HepG2 (cell line): ENCODE data around the gene TSPAN18. TPM values are rescaled to one million over a fixed set of nuclear protein-coding genes. Genes with fewer than 3 reads are reported as not detected.

Experiments
- ATAC-seq: fragments of 200-7000 bp; cut with Tn5 transposase; 3 replicates; pipeline ENCODE4 v1.9.1; 2020; ENCODE audit warnings: mild to moderate bottlenecking, moderate library complexity
- BruUV-seq: library from RNA; stranded (reverse); fragments of 400-500 nt; replicated peaks from 2 replicates; lab custom pipeline; 2021; lab: Mats Ljungman, UMichigan
- CTCF ChIA-PET: fragments of 300-600 bp; formaldehyde crosslinking; extraction: SDS; loops from one replicate; lab custom pipeline; 2021; ENCODE audit warnings: low total read pairs, inconsistent platforms, low intra/inter-chr PET ratio; lab: Yijun Ruan, JAX
- POLR2A ChIA-PET: fragments of 350-600 bp; sonication (Branson Sonifier 250); formaldehyde crosslinking; loops from one replicate; lab custom pipeline; 2020; ENCODE audit warnings: antibody characterized with exemption, inconsistent platforms; lab: Yijun Ruan, JAX
- DNase-seq: peaks from one replicate; pipeline ENCODE4 v3.0.0-alpha.2; 2015; ENCODE audit warnings: low spot score
- FAIRE-seq: peaks from 3 replicates; lab custom pipeline; 2011; peaks lifted over from hg19 to GRCh38; lab: Jason Lieb, UNC
- H2AFZ ChIP-seq: one replicate; pipeline ENCODE4 v1.6.1; 2011; ENCODE audit warnings: low read length, inconsistent platforms
- H3K27ac ChIP-seq: fragments of 300-600 bp; 3 replicates; pipeline ENCODE4 v1.8.0; 2011; ENCODE audit warnings: mixed run types, mild to moderate bottlenecking, mixed read lengths, low read length, inconsistent platforms; ENCODE audit not compliant: insufficient read depth; ENCODE audit errors: extremely low read length
- H3K27me3 ChIP-seq, 2 experiments: fragments of 200-600 bp in 1 of 2; 2 replicates in 1 of 2; 3 replicates in 1 of 2; pipeline versions ENCODE4 v1.6.0 to v1.8.0; 2011; ENCODE audit warnings: low read length in 2 of 2, mild to moderate bottlenecking in 2 of 2, moderate library complexity in 2 of 2, inconsistent platforms in 1 of 2; ENCODE audit not compliant: insufficient read depth in 2 of 2, control insufficient read depth in 1 of 2
- H3K36me3 ChIP-seq, 2 experiments: fragments of 200-600 bp in 1 of 2; replicated peaks in 1 of 2; 2 replicates in 1 of 2; 3 replicates in 1 of 2; pipeline versions ENCODE4 v1.5.1 to v1.8.0; 2011; ENCODE audit warnings: low read length in 2 of 2, inconsistent platforms in 1 of 2; ENCODE audit not compliant: insufficient read depth in 2 of 2, control insufficient read depth in 1 of 2
- H3K4me1 ChIP-seq: 2 replicates; pipeline ENCODE4 v1.5.1; 2012; ENCODE audit warnings: low read length, inconsistent platforms; ENCODE audit not compliant: insufficient read depth
- H3K4me2 ChIP-seq: 2 replicates; pipeline ENCODE4 v1.6.0; 2011; ENCODE audit warnings: low read depth, low read length, inconsistent platforms
- H3K4me3 ChIP-seq, 3 experiments: fragments of 200-600 bp in 1 of 3; sonication (generic), shearing (Covaris generic) in 1 of 3; replicated peaks in 1 of 3; 2 replicates each; pipeline ENCODE4 v1.5.1; 2011 to 2016; ENCODE audit warnings: low read length in 3 of 3, inconsistent platforms in 2 of 3, low read depth in 2 of 3, mild to moderate bottlenecking in 2 of 3, control low read depth in 1 of 3, mixed read lengths in 1 of 3; ENCODE audit not compliant: insufficient read depth in 1 of 3
- H3K79me2 ChIP-seq: one replicate; pipeline ENCODE4 v1.6.1; 2011; ENCODE audit warnings: low read length, inconsistent platforms; ENCODE audit not compliant: insufficient read depth
- H3K9ac ChIP-seq: 2 replicates; pipeline ENCODE4 v1.6.0; 2011; ENCODE audit warnings: mild to moderate bottlenecking, low read depth, low read length, inconsistent platforms; ENCODE audit not compliant: insufficient read depth
- H3K9me3 ChIP-seq: 2 replicates; pipeline ENCODE4 v1.5.1; 2012; ENCODE audit warnings: mild to moderate bottlenecking, low read length
- H4K20me1 ChIP-seq: 2 replicates; pipeline ENCODE4 v1.6.0; 2011; ENCODE audit warnings: inconsistent platforms, mild to moderate bottlenecking, low read length, moderate library complexity; ENCODE audit not compliant: insufficient read depth
- ARNT2 ChIP-seq: sonication (generic); formaldehyde crosslinking; IDR thresholded peaks from 2 replicates; pipeline ENCODE4 v1.8.0; 2022; ENCODE audit warnings: mild to moderate bottlenecking, low read depth, missing genetic modification reagents, moderate library complexity
- ATF5 ChIP-seq: sonication (generic); formaldehyde crosslinking; IDR thresholded peaks from 2 replicates; pipeline ENCODE4 v1.4.0; 2020; ENCODE audit warnings: mild to moderate bottlenecking, low read depth, missing genetic modification reagents
- CEBPZ ChIP-seq: IDR thresholded peaks from 2 replicates; pipeline ENCODE4 v1.6.1; 2012; ENCODE audit warnings: low read length, improper control_type of control experiment
- ETV5 ChIP-seq: IDR thresholded peaks from 2 replicates; pipeline ENCODE4 v1.6.1; 2018; ENCODE audit warnings: missing biosample characterization, missing genetic modification reagents, inconsistent platforms, borderline replicate concordance
- KLF16 ChIP-seq, 2 experiments: sonication (generic) in 1 of 2; formaldehyde crosslinking in 1 of 2; IDR thresholded peaks; 2 replicates each; pipeline versions ENCODE4 v1.6.1 to v1.8.0; 2016 to 2023; ENCODE audit warnings: missing genetic modification reagents in 2 of 2, missing compliant biosample characterization in 1 of 2
- MAFK ChIP-seq, 2 experiments: IDR thresholded peaks in 1 of 2; conservative IDR thresholded peaks in 1 of 2; 2 replicates each; pipeline ENCODE4 v1.6.1; 2011; ENCODE audit warnings: improper control_type of control experiment in 2 of 2, low read length in 2 of 2
- RBM22 ChIP-seq: fragments of 200-400 bp; formaldehyde crosslinking; optimal IDR thresholded peaks from 2 replicates; pipeline ENCODE3; 2017; ENCODE audit warnings: mild to moderate bottlenecking, low read length, moderate library complexity
- SRY ChIP-seq: sonication (generic); formaldehyde crosslinking; IDR thresholded peaks from 2 replicates; pipeline ENCODE4 v1.8.0; 2022; ENCODE audit warnings: mild to moderate bottlenecking, missing genetic modification reagents
- ZBED4 ChIP-seq: sonication (generic); formaldehyde crosslinking; IDR thresholded peaks from 2 replicates; pipeline ENCODE4 v1.4.0; 2020; ENCODE audit warnings: missing genetic modification reagents, borderline replicate concordance
- ZFP37 ChIP-seq: sonication (generic); formaldehyde crosslinking; IDR thresholded peaks from 2 replicates; pipeline ENCODE4 v1.4.0; 2020; ENCODE audit warnings: missing genetic modification reagents, borderline replicate concordance
- ZNF333 ChIP-seq: sonication (generic); formaldehyde crosslinking; IDR thresholded peaks from 2 replicates; pipeline ENCODE4 v1.4.0; 2020; ENCODE audit warnings: mild to moderate bottlenecking, missing genetic modification reagents, borderline replicate concordance
- ZSCAN20 ChIP-seq: sonication (generic); formaldehyde crosslinking; IDR thresholded peaks from 2 replicates; pipeline ENCODE4 v1.4.0; 2020; ENCODE audit warnings: missing genetic modification reagents, mild to moderate bottlenecking, borderline replicate concordance
- ZSCAN29 ChIP-seq: sonication (generic); formaldehyde crosslinking; conservative IDR thresholded peaks from 2 replicates; pipeline ENCODE4 v1.4.0; 2020; ENCODE audit warnings: mild to moderate bottlenecking, missing genetic modification reagents
- WGBS: methylation state at CpG from one replicate; pipeline ENCODE4 v1.1.6; 2017; ENCODE audit warnings: low lambda C conversion rate; 5-methylcytosine and 5-hydroxymethylcytosine counted together
- in situ Hi-C: cut with HindIII; loops from 2 replicates; pipeline ENCODE4 v1.10.0; 2017; ENCODE audit warnings: low pct_unique_long_range_greater_than_20kb; ENCODE audit not compliant: extremely low pct_ligation_motif_present
- intact Hi-C: fragments of 100-400 bp; cut with micrococcal nuclease; formaldehyde crosslinking; loops from one replicate; pipeline ENCODE4 v1.10.0; 2022; ENCODE audit not compliant: unreplicated experiment
- polyA plus RNA-seq, 8 experiments: library from polyadenylated mRNA; depleted of rRNA in 3 of 8; stranded (reverse) in 7 of 8; unstranded in 1 of 8; fragments of >200 nt; fragmentation: Illumina TruSeq in 4 of 8; extraction: Trizol in 4 of 8; gene quantifications; 2 replicates each; pipeline versions ENCODE4 v1.2.1 to v1.2.3, GENCODE V29; 2011 to 2016; ENCODE audit warnings: low read depth in 4 of 8, missing spikeins in 1 of 8, mixed read lengths in 1 of 8; ENCODE audit not compliant: insufficient read depth in 1 of 8
- total RNA-seq, 5 experiments: library from RNA; depleted of rRNA; stranded (reverse); fragments of >200 nt; fragmentation: Illumina TruSeq; extraction: Trizol; gene quantifications; 2 replicates each; pipeline ENCODE4 v1.2.3, GENCODE V29; 2016; ENCODE audit warnings: low read depth in 1 of 5

The TSPAN18 gene
- total and polyA plus RNA-seq, 2 of the 13 experiments (the other 11 are each of a cell fraction or from before 2014, with no cell fraction given) = not detected

DNA sequence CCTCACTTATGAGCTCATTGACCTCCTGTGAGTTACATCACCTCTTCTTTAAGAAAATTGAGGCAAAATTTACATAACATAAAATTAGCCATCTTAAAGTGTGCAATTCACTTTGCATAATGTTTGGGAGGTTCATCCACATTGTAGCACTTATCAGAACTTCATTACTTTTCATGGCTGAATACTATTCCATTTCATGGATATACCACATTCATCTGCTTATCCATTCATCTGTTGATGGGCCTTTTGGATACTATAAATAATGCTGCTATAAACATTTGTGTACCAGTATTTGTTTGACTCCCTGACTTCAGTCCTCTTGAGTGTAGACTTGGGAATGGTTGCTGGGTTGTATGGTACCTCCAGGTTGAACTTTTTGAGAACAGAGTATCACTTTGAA is 120.6 kb downstream of the TSPAN18 start (continued):
- TF ChIP-seq ZBED4 (CRISPR knock-in tag) = no peak
- no peak for TF ChIP-seq ZFP37 (CRISPR knock-in tag)
- no peak for TF ChIP-seq ETV5 (CRISPR knock-in tag)
- TF ChIP-seq ATF5 (CRISPR knock-in tag) = no peak

GRCh38 chr11:44848203-44848962 is 121.6 kb downstream of the TSPAN18 start:
- FAIRE-seq = no peak
- no TSS peak for BruUV-seq
- 52% methylated on average over 11 of the region's 11 CpGs for WGBS
- no peak overlapping the region for H2AFZ ChIP-seq
- TF ChIP-seq ZSCAN20 (CRISPR knock-in tag) = no peak
- TF ChIP-seq ZNF333 (CRISPR knock-in tag) = no peak
- no peak for TF ChIP-seq ARNT2 (CRISPR knock-in tag)
- no peak for TF ChIP-seq KLF16 (CRISPR knock-in tag; IDR thresholded peaks at IDR 0.05)
- no peak for TF ChIP-seq SRY (CRISPR knock-in tag)
- TF ChIP-seq RBM22 = no peak
- no peak for TF ChIP-seq ZSCAN29 (CRISPR knock-in tag)
- TF ChIP-seq CEBPZ = no peak
- TF ChIP-seq MAFK (conservative IDR thresholded peaks at IDR 0.05 in 1 of 2, IDR thresholded peaks at IDR 0.05 in 1 of 2; ENCODE audit: low read length in 2 of 2) = no peak
- TF ChIP-seq, all 625 proteins: peak for 0
- no peak overlapping the region for H3K9ac ChIP-seq
- no peaks in the 10 kb centered on the region for H3K4me1 ChIP-seq
- no peak overlapping the region for H3K27ac ChIP-seq
- H3K9me3 ChIP-seq = no peaks in the 10 kb centered on the region
- no peaks in the 10 kb centered on the region for H3K79me2 ChIP-seq
- H4K20me1 ChIP-seq = no peaks in the 10 kb centered on the region
- no peak overlapping the region for H3K4me2 ChIP-seq
- DNase-seq = no peak
- H3K4me3 ChIP-seq = no peak overlapping the region
- in situ Hi-C loops (no loop called here), intact Hi-C loops (no loop called here)
- ChIA-PET CTCF (no interaction called here), POLR2A (no interaction called here)
- no peaks in the 10 kb centered on the region for H3K36me3 ChIP-seq
- no peaks in the 10 kb centered on the region for H3K27me3 ChIP-seq
- no peak for ATAC-seq
